ENCODE data around the gene PNKD. TPM values are rescaled to one million over a fixed set of nuclear protein-coding genes. Genes with fewer than 3 reads are reported as not detected.

The PNKD gene
- total RNA-seq, 1 experiment from 2014 or later: 57.7 TPM

- H3K4me1 ChIP-seq (replicated peaks): peaks cover 1% of the 10 kb centered on the region; the same call in 1 of the 2 replicates
- no peaks in the 10 kb centered on the region for H3K9me3 ChIP-seq (replicated peaks)
- H3K36me3 ChIP-seq: no peaks in the 10 kb centered on the region
- DNase-seq (ENCODE audit: low read depth in 1 of 2, low spot score in 2 of 2): no peak
- no peak overlapping the region for H3K4me3 ChIP-seq
- no peak overlapping the region for H3K27ac ChIP-seq
- no peaks in the 10 kb centered on the region for H3K27me3 ChIP-seq (replicated peaks)
These were observed 46.9 kb downstream of the PNKD start for GRCh38 chr2:218317303-218317630.

GRCh38 chr2:218317835-218318234 lies 47.5 kb downstream of the PNKD start:
- no peak for DNase-seq (ENCODE audit: low read depth in 1 of 2, low spot score in 2 of 2)
- H3K36me3 ChIP-seq: no peaks in the 10 kb centered on the region
- no peaks in the 10 kb centered on the region for H3K9me3 ChIP-seq (replicated peaks)
- H3K4me1 ChIP-seq (replicated peaks): peaks cover 7% of the 10 kb centered on the region
- H3K27ac ChIP-seq: no peak overlapping the region
- H3K27me3 ChIP-seq (replicated peaks): no peaks in the 10 kb centered on the region
- H3K4me3 ChIP-seq: no peak overlapping the region

- Histone ChIP-seq H3K4me3 (no peak overlapping the region), H3K36me3 (no peaks in the 10 kb centered on the region), H3K27ac (no peak overlapping the region), H3K9me3 (replicated peaks) (no peaks in the 10 kb centered on the region), H3K27me3 (replicated peaks) (no peaks in the 10 kb centered on the region), H3K4me1 (replicated peaks) (peaks cover 8% of the 10 kb centered on the region)
- DNase-seq (ENCODE audit: low read depth in 1 of 2, low spot score in 2 of 2): no peak
These were observed 47.9 kb downstream of the PNKD start for GRCh38 chr2:218318241-218318640.

- no peak overlapping the region for H3K4me3 ChIP-seq
- H3K27me3 ChIP-seq (replicated peaks): no peaks in the 10 kb centered on the region
- H3K27ac ChIP-seq: no peak overlapping the region
- peaks cover 21% of the 10 kb centered on the region for H3K4me1 ChIP-seq (replicated peaks)
- H3K9me3 ChIP-seq (replicated peaks): no peaks in the 10 kb centered on the region
- no peak for DNase-seq (ENCODE audit: low read depth in 1 of 2, low spot score in 2 of 2)
- H3K36me3 ChIP-seq: no peaks in the 10 kb centered on the region
These were observed 49.6 kb downstream of the PNKD start for GRCh38 chr2:218319813-218320365.

GRCh38 chr2:218320704-218321336 lies 50.5 kb downstream of the PNKD start:
- Histone ChIP-seq H3K36me3 (no peaks in the 10 kb centered on the region), H3K4me3 (no peak overlapping the region), H3K27ac (no peak overlapping the region), H3K4me1 (replicated peaks) (peaks cover 21% of the 10 kb centered on the region), H3K27me3 (replicated peaks) (no peaks in the 10 kb centered on the region), H3K9me3 (replicated peaks) (no peaks in the 10 kb centered on the region)
- DNase-seq (ENCODE audit: low read depth in 1 of 2, low spot score in 2 of 2): no peak

- DNase-seq (ENCODE audit: low read depth in 1 of 2, low spot score in 2 of 2): peak; percentile 80 to 88
- Histone ChIP-seq H3K9me3 (replicated peaks) (no peaks in the 10 kb centered on the region; the same call in 1 of the 2 replicates), H3K36me3 (no peaks in the 10 kb centered on the region), H3K4me1 (replicated peaks) (peaks cover 21% of the 10 kb centered on the region), H3K4me3 (peak overlapping the region; percentile 67), H3K27me3 (replicated peaks) (no peaks in the 10 kb centered on the region), H3K27ac (peak overlapping the region; percentile 34; the same call in 1 of the 2 replicates)
These were observed 52.6 kb downstream of the PNKD start for GRCh38 chr2:218322768-218323525.

- peak; percentile 74 to 75 for DNase-seq (ENCODE audit: low read depth in 1 of 2, low spot score in 2 of 2)
- Histone ChIP-seq H3K4me1 (replicated peaks) (peaks cover 21% of the 10 kb centered on the region), H3K36me3 (no peaks in the 10 kb centered on the region), H3K4me3 (peak overlapping the region; percentile 67), H3K27me3 (replicated peaks) (no peaks in the 10 kb centered on the region), H3K9me3 (replicated peaks) (no peaks in the 10 kb centered on the region; the same call in 1 of the 2 replicates), H3K27ac (peak overlapping the region; percentile 33)
These were observed 53.5 kb downstream of the PNKD start for GRCh38 chr2:218323526-218324472.

- Histone ChIP-seq H3K4me3 (no peak overlapping the region), H3K4me1 (replicated peaks) (peaks cover 21% of the 10 kb centered on the region), H3K27me3 (replicated peaks) (no peaks in the 10 kb centered on the region), H3K27ac (no peak overlapping the region), H3K36me3 (no peaks in the 10 kb centered on the region), H3K9me3 (replicated peaks) (no peaks in the 10 kb centered on the region; the same call in 1 of the 2 replicates)
- no peak for DNase-seq (ENCODE audit: low read depth in 1 of 2, low spot score in 2 of 2)
These were observed 55.3 kb downstream of the PNKD start for GRCh38 chr2:218325566-218326160.

GRCh38 chr2:218326315-218326714 lies 56.0 kb downstream of the PNKD start:
- H3K4me3 ChIP-seq: no peak overlapping the region
- H3K9me3 ChIP-seq (replicated peaks): no peaks in the 10 kb centered on the region; the same call in 1 of the 2 replicates
- H3K36me3 ChIP-seq: no peaks in the 10 kb centered on the region
- no peak for DNase-seq (ENCODE audit: low read depth in 1 of 2, low spot score in 2 of 2)
- peaks cover 21% of the 10 kb centered on the region for H3K4me1 ChIP-seq (replicated peaks)
- H3K27ac ChIP-seq: no peak overlapping the region
- no peaks in the 10 kb centered on the region for H3K27me3 ChIP-seq (replicated peaks)

GRCh38 chr2:218327451-218328210 lies 57.3 kb downstream of the PNKD start:
- no peaks in the 10 kb centered on the region for H3K27me3 ChIP-seq (replicated peaks)
- no peak for DNase-seq (ENCODE audit: low read depth in 1 of 2, low spot score in 2 of 2)
- no peak overlapping the region for H3K4me3 ChIP-seq
- H3K9me3 ChIP-seq (replicated peaks): no peaks in the 10 kb centered on the region; the same call in 1 of the 2 replicates
- no peaks in the 10 kb centered on the region for H3K36me3 ChIP-seq
- no peak overlapping the region for H3K27ac ChIP-seq
- peaks cover 16% of the 10 kb centered on the region for H3K4me1 ChIP-seq (replicated peaks)

GRCh38 chr2:218328294-218328693 lies 58.0 kb downstream of the PNKD start:
- no peak for DNase-seq (ENCODE audit: low read depth in 1 of 2, low spot score in 2 of 2)
- peaks cover 13% of the 10 kb centered on the region for H3K4me1 ChIP-seq (replicated peaks)
- H3K27me3 ChIP-seq (replicated peaks): no peaks in the 10 kb centered on the region
- H3K36me3 ChIP-seq: no peaks in the 10 kb centered on the region
- H3K9me3 ChIP-seq (replicated peaks): no peaks in the 10 kb centered on the region; the same call in 1 of the 2 replicates
- no peak overlapping the region for H3K27ac ChIP-seq
- no peak overlapping the region for H3K4me3 ChIP-seq

GRCh38 chr2:218329027-218329825 lies 58.9 kb downstream of the PNKD start:
- peaks cover 5% of the 10 kb centered on the region for H3K4me1 ChIP-seq (replicated peaks)
- no peak overlapping the region for H3K4me3 ChIP-seq
- no peak for DNase-seq (ENCODE audit: low read depth in 1 of 2, low spot score in 2 of 2)
- no peaks in the 10 kb centered on the region; the same call in 1 of the 2 replicates for H3K9me3 ChIP-seq (replicated peaks)
- H3K36me3 ChIP-seq: no peaks in the 10 kb centered on the region
- H3K27ac ChIP-seq: no peak overlapping the region
- no peaks in the 10 kb centered on the region for H3K27me3 ChIP-seq (replicated peaks)

Measured in SJSA1 (cell line).